ENCODE data around the gene H1-8.
"Not testable (repeated sequence)": the region's sequence is repeated elsewhere in the genome, so short reads cannot be mapped to it uniquely, and the experiment has no call there.

Gene H1-8

GRCh38 chr3:129515108-129515820 is 27.7 kb upstream of the H1-8 start:
- not testable (repeated sequence) for DNase-seq (ENCODE audit: low read depth in 2 of 2)

- DNase-seq (ENCODE audit: low read depth in 2 of 2): not testable (repeated sequence)
Measured at GRCh38 chr3:129515821-129516432, 27.0 kb upstream of the H1-8 start.

DNA sequence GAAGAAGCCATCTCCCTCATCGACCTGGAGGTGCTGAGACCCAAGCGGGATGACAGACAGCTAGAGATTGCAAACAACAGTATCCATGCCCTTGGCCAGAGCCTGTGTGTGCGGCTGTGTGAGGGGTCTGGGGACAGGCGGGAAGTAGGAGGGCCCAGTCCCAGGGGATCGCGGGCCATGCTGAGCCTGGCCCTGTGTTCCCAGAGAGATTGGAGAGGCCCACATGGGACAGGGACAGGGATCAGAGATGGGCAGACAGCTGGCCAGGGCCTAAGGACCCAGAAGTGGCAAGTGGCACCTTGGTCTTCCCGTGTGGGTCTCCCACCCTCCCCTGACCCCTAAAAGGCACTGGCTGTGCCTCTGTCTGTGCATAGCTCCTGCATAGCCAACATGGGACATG is 25.5 kb upstream of the H1-8 start:
- DNase-seq (ENCODE audit: low read depth in 2 of 2): no peak

- no peak for DNase-seq (ENCODE audit: low read depth in 2 of 2)
Measured at GRCh38 chr3:129518038-129518561, 24.9 kb upstream of the H1-8 start.

DNA sequence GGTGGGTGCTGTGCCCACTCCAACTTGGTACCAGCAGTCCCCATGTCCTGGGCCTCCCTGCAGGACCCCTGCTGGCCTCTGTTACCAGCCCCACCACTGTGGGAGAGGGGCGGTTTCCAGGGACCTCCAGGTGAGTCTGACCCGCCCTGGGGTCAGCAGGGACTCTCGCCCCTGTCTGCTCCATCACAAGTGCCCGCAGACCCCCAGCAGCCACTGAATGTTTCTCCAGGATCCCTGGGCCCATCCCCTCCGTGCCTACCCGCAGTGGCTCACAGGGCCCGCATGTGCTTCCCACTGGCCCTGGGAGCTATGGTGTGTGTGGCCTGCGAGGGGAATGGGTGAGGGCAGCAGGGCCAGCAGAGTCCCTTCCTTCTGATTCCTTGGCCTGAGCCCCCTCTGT is 24.4 kb upstream of the H1-8 start:
- no peak for DNase-seq (ENCODE audit: low read depth in 2 of 2)

- DNase-seq (ENCODE audit: low read depth in 2 of 2): no peak
Measured at GRCh38 chr3:129519449-129519848, 23.5 kb upstream of the H1-8 start.

DNA sequence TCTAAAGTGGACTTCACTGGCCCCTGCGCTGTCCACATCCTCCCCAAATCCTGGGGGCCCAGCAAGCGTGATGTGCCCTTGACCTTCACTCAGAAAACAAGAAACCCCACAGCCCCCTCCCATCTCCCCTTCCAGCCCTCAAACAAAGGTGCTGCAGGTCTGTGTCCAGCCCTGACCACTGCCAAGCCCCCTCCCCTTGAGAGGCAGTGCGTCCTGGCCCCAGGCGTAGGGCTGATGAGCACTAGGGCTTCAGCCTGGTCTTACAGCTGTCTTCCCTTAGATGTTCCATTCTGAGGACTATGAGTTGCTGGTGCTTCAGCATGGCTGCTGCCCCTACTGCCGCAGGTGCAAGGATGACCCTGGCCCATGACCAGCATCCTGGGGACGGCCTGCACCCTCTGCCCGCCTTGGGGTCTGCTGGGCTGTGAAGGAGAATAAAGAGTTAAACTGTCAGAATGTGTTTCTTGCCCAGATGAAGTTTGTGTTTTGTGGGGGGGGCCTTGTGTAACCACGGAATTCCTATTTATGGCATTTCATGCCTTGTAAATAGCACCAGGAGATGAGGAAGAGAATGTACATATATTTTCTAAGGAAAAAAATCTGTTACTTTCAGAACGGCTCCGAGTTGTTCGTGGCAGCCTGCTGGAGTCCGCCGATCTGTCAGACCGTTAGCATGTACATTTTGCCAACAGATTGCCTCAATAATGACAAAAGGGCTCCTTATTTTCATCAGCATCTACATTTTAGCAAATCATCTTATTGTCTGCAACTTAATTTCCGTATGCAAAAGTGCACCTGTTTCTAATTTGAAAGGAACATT is 22.9 kb upstream of the H1-8 start:
- no peak for DNase-seq (ENCODE audit: low read depth in 2 of 2)

GRCh38 chr3:129520960-129521359 is 22.0 kb upstream of the H1-8 start:
- no peak for DNase-seq (ENCODE audit: low read depth in 2 of 2)

DNA sequence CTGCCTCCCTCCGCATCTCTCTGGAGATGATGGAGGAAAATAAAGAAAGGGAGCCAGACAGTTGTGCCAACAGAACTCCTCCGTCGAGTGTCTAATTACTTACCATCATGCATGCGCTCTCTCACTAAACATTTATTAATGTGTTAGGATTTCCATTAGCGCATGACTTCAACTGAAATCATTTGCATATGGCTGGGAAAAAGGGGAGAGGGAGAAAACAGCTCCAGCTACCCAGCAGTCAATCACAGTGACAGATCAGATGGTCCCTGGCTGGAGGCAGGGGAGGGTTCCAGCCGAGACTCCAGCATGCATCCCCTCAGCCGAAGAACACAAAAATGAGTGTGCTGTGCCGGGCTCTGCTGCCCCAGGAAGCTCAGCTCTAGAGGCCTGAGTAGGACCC is 21.4 kb upstream of the H1-8 start:
- no peak for DNase-seq (ENCODE audit: low read depth in 2 of 2)

- DNase-seq (ENCODE audit: low read depth in 2 of 2): no peak
Measured at GRCh38 chr3:129522953-129523352, 20.0 kb upstream of the H1-8 start.

GRCh38 chr3:129524081-129524480 is 18.9 kb upstream of the H1-8 start:
- no peak for DNase-seq (ENCODE audit: low read depth in 2 of 2)

DNA sequence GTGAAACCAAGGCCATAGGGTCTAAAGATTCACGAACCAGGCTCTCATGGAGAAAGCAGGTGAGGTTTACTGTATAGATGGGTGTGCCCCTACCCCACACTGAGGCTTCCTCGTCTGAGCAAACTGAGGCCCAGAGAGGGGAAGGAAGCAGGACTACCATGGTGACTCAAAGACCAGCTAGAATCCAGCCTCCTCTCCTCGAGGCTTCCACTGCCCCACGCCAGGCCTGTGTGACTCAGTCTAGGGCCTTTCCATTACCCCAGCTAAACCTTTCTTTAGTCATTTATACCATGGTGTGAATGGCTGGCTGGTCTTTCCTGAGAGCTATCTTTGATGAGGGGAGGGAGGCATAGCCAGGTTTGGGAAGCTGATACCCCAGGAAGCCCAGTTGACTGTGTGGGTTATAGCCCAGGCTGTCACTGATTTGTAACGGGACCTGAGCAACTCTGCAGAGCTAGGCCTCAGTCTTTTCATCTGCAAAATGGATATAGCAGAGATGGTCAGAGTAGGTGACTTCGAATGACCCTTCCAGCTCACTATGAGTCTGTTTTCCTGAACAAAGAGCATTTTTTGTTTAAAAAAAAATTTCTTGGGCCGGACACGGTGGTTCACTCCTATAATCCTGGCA is 17.5 kb upstream of the H1-8 start:
- DNase-seq (ENCODE audit: low read depth in 2 of 2): no peak

DNA sequence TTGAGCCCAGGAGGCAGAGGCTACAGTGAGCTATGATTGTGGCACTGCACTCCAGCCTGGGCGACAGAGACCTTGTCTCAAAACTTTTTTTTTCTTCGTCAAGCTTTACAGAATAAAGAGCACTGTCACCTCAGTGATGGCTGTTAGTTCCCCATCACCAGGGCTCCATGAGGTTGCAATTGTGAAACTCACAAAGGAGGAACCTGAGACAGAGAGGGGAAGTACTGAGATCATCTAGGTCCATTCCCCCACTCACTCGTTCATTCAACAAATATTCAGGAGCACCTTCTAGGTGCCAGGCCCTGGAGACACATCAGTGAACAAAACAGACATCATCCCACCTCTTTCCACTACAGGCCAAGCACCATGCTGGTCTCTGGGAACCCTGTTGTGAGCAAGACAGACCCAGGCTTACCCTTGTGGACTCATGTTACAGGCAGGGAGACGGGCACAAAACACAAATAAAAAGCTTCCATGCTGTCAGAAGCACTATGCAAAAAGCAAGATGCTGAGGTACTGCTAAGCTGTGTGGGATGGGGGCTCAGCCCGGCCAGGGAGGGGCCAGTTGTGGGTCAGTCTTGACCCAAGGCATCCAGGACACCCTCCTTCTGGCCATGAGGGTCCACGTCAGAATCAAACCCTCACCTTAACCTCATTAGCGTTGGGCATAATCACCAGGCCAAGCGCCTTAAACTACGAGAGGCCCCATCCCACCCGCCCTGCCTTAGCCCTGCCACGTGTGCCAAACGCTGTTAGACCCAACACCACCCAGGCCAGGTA is 16.7 kb upstream of the H1-8 start:
- no peak for DNase-seq (ENCODE audit: low read depth in 2 of 2)

GRCh38 chr3:129527262-129527661 is 15.7 kb upstream of the H1-8 start:
- no peak for DNase-seq (ENCODE audit: low read depth in 2 of 2)

GRCh38 chr3:129528589-129529100 is 14.3 kb upstream of the H1-8 start, which contains the start of gene RHO:
Gene RHO (plus strand): TSS chr3:129528639. CDS start chr3:129528734, 95 bp downstream.
- no peak for DNase-seq (ENCODE audit: low read depth in 2 of 2)

DNA sequence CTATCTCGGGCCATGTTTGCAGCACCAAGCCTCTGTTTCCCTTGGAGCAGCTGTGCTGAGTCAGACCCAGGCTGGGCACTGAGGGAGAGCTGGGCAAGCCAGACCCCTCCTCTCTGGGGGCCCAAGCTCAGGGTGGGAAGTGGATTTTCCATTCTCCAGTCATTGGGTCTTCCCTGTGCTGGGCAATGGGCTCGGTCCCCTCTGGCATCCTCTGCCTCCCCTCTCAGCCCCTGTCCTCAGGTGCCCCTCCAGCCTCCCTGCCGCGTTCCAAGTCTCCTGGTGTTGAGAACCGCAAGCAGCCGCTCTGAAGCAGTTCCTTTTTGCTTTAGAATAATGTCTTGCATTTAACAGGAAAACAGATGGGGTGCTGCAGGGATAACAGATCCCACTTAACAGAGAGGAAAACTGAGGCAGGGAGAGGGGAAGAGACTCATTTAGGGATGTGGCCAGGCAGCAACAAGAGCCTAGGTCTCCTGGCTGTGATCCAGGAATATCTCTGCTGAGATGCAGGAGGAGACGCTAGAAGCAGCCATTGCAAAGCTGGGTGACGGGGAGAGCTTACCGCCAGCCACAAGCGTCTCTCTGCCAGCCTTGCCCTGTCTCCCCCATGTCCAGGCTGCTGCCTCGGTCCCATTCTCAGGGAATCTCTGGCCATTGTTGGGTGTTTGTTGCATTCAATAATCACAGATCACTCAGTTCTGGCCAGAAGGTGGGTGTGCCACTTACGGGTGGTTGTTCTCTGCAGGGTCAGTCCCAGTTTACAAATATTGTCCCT is 13.4 kb upstream of the H1-8 start:
- no peak for DNase-seq (ENCODE audit: low read depth in 2 of 2)

DNA sequence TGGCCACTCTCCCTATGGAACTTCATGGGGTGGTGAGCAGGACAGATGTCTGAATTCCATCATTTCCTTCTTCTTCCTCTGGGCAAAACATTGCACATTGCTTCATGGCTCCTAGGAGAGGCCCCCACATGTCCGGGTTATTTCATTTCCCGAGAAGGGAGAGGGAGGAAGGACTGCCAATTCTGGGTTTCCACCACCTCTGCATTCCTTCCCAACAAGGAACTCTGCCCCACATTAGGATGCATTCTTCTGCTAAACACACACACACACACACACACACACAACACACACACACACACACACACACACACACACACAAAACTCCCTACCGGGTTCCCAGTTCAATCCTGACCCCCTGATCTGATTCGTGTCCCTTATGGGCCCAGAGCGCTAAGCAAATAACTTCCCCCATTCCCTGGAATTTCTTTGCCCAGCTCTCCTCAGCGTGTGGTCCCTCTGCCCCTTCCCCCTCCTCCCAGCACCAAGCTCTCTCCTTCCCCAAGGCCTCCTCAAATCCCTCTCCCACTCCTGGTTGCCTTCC is 12.7 kb upstream of the H1-8 start:
- DNase-seq (ENCODE audit: low read depth in 2 of 2): no peak

DNA sequence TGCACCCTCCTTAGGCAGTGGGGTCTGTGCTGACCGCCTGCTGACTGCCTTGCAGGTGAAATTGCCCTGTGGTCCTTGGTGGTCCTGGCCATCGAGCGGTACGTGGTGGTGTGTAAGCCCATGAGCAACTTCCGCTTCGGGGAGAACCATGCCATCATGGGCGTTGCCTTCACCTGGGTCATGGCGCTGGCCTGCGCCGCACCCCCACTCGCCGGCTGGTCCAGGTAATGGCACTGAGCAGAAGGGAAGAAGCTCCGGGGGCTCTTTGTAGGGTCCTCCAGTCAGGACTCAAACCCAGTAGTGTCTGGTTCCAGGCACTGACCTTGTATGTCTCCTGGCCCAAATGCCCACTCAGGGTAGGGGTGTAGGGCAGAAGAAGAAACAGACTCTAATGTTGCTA is 12.2 kb upstream of the H1-8 start:
- no peak for DNase-seq (ENCODE audit: low read depth in 2 of 2)

DNA sequence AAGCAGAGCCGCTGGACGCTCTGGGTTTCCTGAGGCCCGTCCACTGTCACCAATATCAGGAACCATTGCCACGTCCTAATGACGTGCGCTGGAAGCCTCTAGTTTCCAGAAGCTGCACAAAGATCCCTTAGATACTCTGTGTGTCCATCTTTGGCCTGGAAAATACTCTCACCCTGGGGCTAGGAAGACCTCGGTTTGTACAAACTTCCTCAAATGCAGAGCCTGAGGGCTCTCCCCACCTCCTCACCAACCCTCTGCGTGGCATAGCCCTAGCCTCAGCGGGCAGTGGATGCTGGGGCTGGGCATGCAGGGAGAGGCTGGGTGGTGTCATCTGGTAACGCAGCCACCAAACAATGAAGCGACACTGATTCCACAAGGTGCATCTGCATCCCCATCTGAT is 11.3 kb upstream of the H1-8 start:
- no peak for DNase-seq (ENCODE audit: low read depth in 2 of 2)

- no peak for DNase-seq (ENCODE audit: low read depth in 2 of 2)
Measured at GRCh38 chr3:129532261-129532660, 10.7 kb upstream of the H1-8 start.
